BE2C (cell line): ENCODE data around the gene ESRRG.
A peak's percentile ranks its signal among the peaks of the same experiment; 100 is the strongest.

Experiments
- DNase-seq: peaks from one replicate; pipeline ENCODE4 v3.0.0-alpha.2; 2020
- H3K27me3 ChIP-seq: fragments of 250-450 bp; sonication (Bioruptor Pico); 2 replicates; pipeline ENCODE4 v1.5.1; 2020; ENCODE audit warnings: mild to moderate bottlenecking
- H3K36me3 ChIP-seq: fragments of 250-450 bp; sonication (Bioruptor Pico); 2 replicates; pipeline ENCODE4 v1.5.1; 2020; ENCODE audit warnings: mild to moderate bottlenecking
- H3K4me1 ChIP-seq: fragments of 250-450 bp; sonication (Bioruptor Pico); 2 replicates; pipeline ENCODE4 v1.5.1; 2020
- H3K4me3 ChIP-seq: 2 replicates; pipeline ENCODE4 v1.5.1; 2011; ENCODE audit warnings: low read depth, low read length
- H3K9me3 ChIP-seq: fragments of 250-450 bp; sonication (Bioruptor Pico); 2 replicates; pipeline ENCODE4 v1.5.1; 2020
- CTCF ChIP-seq: IDR thresholded peaks from 2 replicates; pipeline ENCODE4 v1.5.1; 2012; ENCODE audit warnings: mild to moderate bottlenecking, low read depth, low read length

ESRRG gene

GRCh38 chr1:216582151-216582550, 141.1 kb downstream of the ESRRG start:
- DNase-seq, result no peak
- Histone ChIP-seq H3K4me3 (no peak overlapping the region), H3K27me3 (no peaks in the 10 kb centered on the region), H3K36me3 (peaks cover 9% of the 10 kb centered on the region; the same call in 1 of the 2 replicates), H3K4me1 (peaks cover 52% of the 10 kb centered on the region), H3K9me3 (no peaks in the 10 kb centered on the region)
- no peak for TF ChIP-seq CTCF

GRCh38 chr1:216580538-216581057, 142.6 kb downstream of the ESRRG start:
- DNase-seq, result peak; percentile 77
- 0 out of 2 replicates have a peak overlapping the region, but pooled peaks have one; percentile 3 for H3K4me3 ChIP-seq
- no peak for TF ChIP-seq CTCF
- H3K27me3 ChIP-seq, result no peaks in the 10 kb centered on the region
- H3K9me3 ChIP-seq, result no peaks in the 10 kb centered on the region
- peaks cover 63% of the 10 kb centered on the region for H3K4me1 ChIP-seq
- peaks cover 9% of the 10 kb centered on the region; the same call in 1 of the 2 replicates for H3K36me3 ChIP-seq

- Histone ChIP-seq H3K4me1 (peaks cover 66% of the 10 kb centered on the region), H3K4me3 (peak overlapping the region; percentile 30), H3K27me3 (no peaks in the 10 kb centered on the region), H3K9me3 (no peaks in the 10 kb centered on the region), H3K36me3 (peaks cover 3% of the 10 kb centered on the region; the same call in 1 of the 2 replicates)
- TF ChIP-seq CTCF, result no peak
- peak; percentile 19 for DNase-seq
Observed at GRCh38 chr1:216576234-216576937, 146.8 kb downstream of the ESRRG start.

DNA sequence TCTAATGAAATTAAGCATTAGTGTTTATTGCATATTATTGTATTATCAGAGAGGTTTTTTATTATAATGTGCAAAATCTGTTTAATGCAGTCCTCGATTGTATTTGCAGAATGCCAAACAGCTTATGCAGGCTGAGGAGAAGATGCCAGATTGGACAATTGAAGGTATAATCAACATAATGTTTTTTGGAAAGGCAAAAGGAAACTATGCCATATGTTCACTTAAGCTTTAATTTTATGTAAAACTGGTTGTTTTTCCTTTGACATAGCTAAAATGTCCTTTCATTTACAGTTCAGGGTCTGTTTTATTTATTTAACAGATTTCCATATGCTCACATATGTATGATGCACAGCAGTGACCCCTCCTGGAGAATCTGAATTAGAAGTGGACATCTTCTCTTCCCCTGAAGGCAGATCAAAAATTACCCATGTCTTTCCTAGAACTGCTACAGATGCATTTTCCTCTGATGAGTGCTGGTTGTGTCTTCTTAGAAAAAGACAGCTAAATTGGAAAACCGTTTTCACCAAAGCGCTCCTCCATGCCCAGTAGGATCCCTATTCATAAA, 156.5 kb downstream of the ESRRG start:
- peaks cover 27% of the 10 kb centered on the region for H3K36me3 ChIP-seq
- H3K4me1 ChIP-seq, result peaks cover 45% of the 10 kb centered on the region
- peak; percentile 48 for DNase-seq
- H3K9me3 ChIP-seq, result no peaks in the 10 kb centered on the region
- TF ChIP-seq CTCF, result peak; percentile 75
- H3K4me3 ChIP-seq, result no peak overlapping the region
- H3K27me3 ChIP-seq, result no peaks in the 10 kb centered on the region

- Histone ChIP-seq H3K36me3 (peaks cover 27% of the 10 kb centered on the region), H3K4me3 (no peak overlapping the region), H3K4me1 (peaks cover 61% of the 10 kb centered on the region), H3K27me3 (no peaks in the 10 kb centered on the region), H3K9me3 (no peaks in the 10 kb centered on the region)
- no peak for TF ChIP-seq CTCF
- DNase-seq, result no peak
Observed at GRCh38 chr1:216563087-216563486, 160.1 kb downstream of the ESRRG start.

- Histone ChIP-seq H3K36me3 (peaks cover 21% of the 10 kb centered on the region), H3K4me3 (no peak overlapping the region), H3K4me1 (peaks cover 61% of the 10 kb centered on the region), H3K27me3 (no peaks in the 10 kb centered on the region), H3K9me3 (no peaks in the 10 kb centered on the region)
- no peak for DNase-seq
- TF ChIP-seq CTCF, result peak; percentile 58
Observed at GRCh38 chr1:216562383-216562782, 160.8 kb downstream of the ESRRG start.
